Activated naive CD8-positive, alpha-beta T cell (primary cell): ENCODE results near the gene TNFRSF19.
"Not testable (repeated sequence)": the region's sequence is repeated elsewhere in the genome, so short reads cannot be mapped to it uniquely, and the experiment has no call there.

ENCODE experiments used
- H3K27ac Mint-ChIP-seq: one replicate; pipeline ENCODE4 v1.8.0; 2021; ENCODE audit warnings: mixed read lengths
- H3K27me3 Mint-ChIP-seq: one replicate; pipeline ENCODE4 v1.8.0; 2021; ENCODE audit warnings: mixed read lengths
- H3K36me3 Mint-ChIP-seq: one replicate; pipeline ENCODE4 v1.8.0; 2021; ENCODE audit warnings: mixed read lengths
- H3K4me1 Mint-ChIP-seq: one replicate; pipeline ENCODE4 v1.8.0; 2021; ENCODE audit warnings: low read depth, mixed read lengths
- H3K4me3 Mint-ChIP-seq: one replicate; pipeline ENCODE4 v1.8.0; 2021; ENCODE audit warnings: mild to moderate bottlenecking, mixed read lengths
- H3K9me3 Mint-ChIP-seq: one replicate; pipeline ENCODE4 v1.8.0; 2021; ENCODE audit warnings: low read depth, mixed read lengths

Gene TNFRSF19

DNA sequence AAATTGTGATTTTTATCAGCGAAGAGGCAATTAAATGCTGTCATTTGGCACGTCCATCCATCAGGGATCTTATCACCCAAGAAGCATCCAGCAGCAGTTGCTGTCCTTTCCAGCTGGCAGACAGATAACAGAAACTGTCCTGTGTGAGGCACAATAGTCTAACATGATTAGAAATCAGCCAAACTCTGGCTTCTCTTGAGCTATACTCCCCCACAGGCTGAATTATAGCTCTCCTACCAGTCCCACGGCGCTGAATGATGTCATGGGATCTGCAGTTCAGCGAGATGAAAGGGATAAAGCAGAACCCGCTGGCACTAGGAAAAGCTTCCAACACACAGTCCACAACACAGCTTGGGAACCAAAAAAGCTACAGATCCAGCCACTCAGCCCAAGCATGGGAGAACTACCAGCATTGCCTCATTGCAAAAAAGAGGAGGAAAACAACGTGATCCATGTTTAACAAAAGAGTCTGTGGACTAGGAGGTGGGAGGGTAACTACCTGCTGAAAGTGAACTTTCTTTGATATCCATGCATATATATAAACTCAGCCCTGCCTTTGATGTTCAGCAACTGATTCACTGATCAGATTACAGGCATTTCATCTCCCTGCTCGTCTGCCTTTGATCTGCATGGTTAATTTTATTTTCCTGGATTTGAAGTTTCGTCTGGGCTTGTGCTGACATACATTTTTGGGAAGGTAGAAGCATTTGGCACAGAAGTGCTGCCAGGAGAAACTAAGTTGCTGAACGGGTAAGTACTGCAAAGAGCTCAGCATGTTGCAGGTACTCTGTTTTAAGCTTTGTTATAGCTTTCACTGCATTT is at the start of gene TNFRSF19:
Gene TNFRSF19 (plus strand): TSS at position 314 of the 822 bp plus-strand sequence. CDS start 19,772 bp downstream, outside the sequence.
- no peak within 1 kb of the TSS for H3K27ac Mint-ChIP-seq
- peaks cover 50% of the 10 kb centered on the region for H3K27me3 Mint-ChIP-seq
- H3K36me3 Mint-ChIP-seq: no peaks in the 10 kb centered on the region
- H3K9me3 Mint-ChIP-seq: no peaks in the 10 kb centered on the region
- H3K4me3 Mint-ChIP-seq: no peak within 1 kb of the TSS
- H3K4me1 Mint-ChIP-seq: peaks cover 7% of the 10 kb centered on the region

GRCh38 chr13:23529926-23530325 is 40.3 kb upstream of the TNFRSF19 start:
- H3K27me3 Mint-ChIP-seq, H3K4me3 Mint-ChIP-seq, H3K9me3 Mint-ChIP-seq, H3K27ac Mint-ChIP-seq, H3K36me3 Mint-ChIP-seq, H3K4me1 Mint-ChIP-seq: not testable (repeated sequence)

DNA sequence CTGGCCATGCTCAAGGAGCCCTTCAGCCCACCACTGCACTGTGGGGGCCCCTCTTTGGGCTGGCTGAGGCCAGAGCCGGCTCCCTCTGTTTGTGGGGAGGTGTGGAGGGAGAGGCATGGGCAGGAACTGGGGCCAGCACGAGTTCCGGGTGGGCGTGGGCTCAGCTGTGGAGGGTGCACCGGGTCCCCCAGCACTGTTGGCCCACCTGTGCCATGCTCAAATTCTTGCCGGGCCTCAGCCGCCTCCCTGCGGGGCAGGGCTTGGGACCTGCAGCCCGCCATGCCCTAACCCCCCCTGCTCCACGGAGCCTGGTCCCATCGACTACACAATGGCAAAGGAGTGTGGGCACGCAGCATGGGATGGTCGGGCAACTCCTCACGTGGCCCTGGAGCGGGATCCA is 38.8 kb upstream of the TNFRSF19 start:
- no peaks in the 10 kb centered on the region for H3K4me1 Mint-ChIP-seq
- peaks cover 2% of the 10 kb centered on the region for H3K27me3 Mint-ChIP-seq

GRCh38 chr13:23534090-23534489 is 36.1 kb upstream of the TNFRSF19 start:
- no peak overlapping the region for H3K27ac Mint-ChIP-seq
- H3K4me3 Mint-ChIP-seq: no peak overlapping the region
- no peaks in the 10 kb centered on the region for H3K4me1 Mint-ChIP-seq
- H3K27me3 Mint-ChIP-seq: peaks cover 5% of the 10 kb centered on the region
- H3K36me3 Mint-ChIP-seq: no peaks in the 10 kb centered on the region
- H3K9me3 Mint-ChIP-seq: peaks cover 4% of the 10 kb centered on the region

More for the DNA sequence above, 38.8 kb upstream of the TNFRSF19 start:
- Mint-ChIP-seq H3K4me3 (no peak overlapping the region), H3K27ac (no peak overlapping the region), H3K36me3 (no peaks in the 10 kb centered on the region), H3K9me3 (no peaks in the 10 kb centered on the region)

GRCh38 chr13:23541221-23541824 is 28.9 kb upstream of the TNFRSF19 start:
- Mint-ChIP-seq H3K4me3 (no peak overlapping the region), H3K36me3 (no peaks in the 10 kb centered on the region), H3K27ac (no peak overlapping the region), H3K9me3 (peaks cover 4% of the 10 kb centered on the region), H3K4me1 (no peaks in the 10 kb centered on the region), H3K27me3 (peaks cover 18% of the 10 kb centered on the region)

GRCh38 chr13:23544668-23545067 is 25.5 kb upstream of the TNFRSF19 start:
- H3K4me3 Mint-ChIP-seq: no peak overlapping the region
- H3K27ac Mint-ChIP-seq: no peak overlapping the region
- H3K36me3 Mint-ChIP-seq: no peaks in the 10 kb centered on the region
- no peaks in the 10 kb centered on the region for H3K9me3 Mint-ChIP-seq
- no peaks in the 10 kb centered on the region for H3K4me1 Mint-ChIP-seq
- H3K27me3 Mint-ChIP-seq: peaks cover 26% of the 10 kb centered on the region

GRCh38 chr13:23547000-23547590 is 23.1 kb upstream of the TNFRSF19 start:
- no peaks in the 10 kb centered on the region for H3K9me3 Mint-ChIP-seq
- peaks cover 26% of the 10 kb centered on the region for H3K27me3 Mint-ChIP-seq
- no peak overlapping the region for H3K27ac Mint-ChIP-seq
- H3K4me1 Mint-ChIP-seq: no peaks in the 10 kb centered on the region
- H3K36me3 Mint-ChIP-seq: no peaks in the 10 kb centered on the region
- H3K4me3 Mint-ChIP-seq: no peak overlapping the region

- Mint-ChIP-seq H3K27me3 (peaks cover 24% of the 10 kb centered on the region), H3K4me3 (no peak overlapping the region), H3K27ac (no peak overlapping the region), H3K36me3 (no peaks in the 10 kb centered on the region), H3K9me3 (no peaks in the 10 kb centered on the region), H3K4me1 (no peaks in the 10 kb centered on the region)
Measured at GRCh38 chr13:23549724-23550123, 20.5 kb upstream of the TNFRSF19 start.

GRCh38 chr13:23550163-23550562 is 20.0 kb upstream of the TNFRSF19 start:
- no peak overlapping the region for H3K4me3 Mint-ChIP-seq
- no peaks in the 10 kb centered on the region for H3K9me3 Mint-ChIP-seq
- H3K36me3 Mint-ChIP-seq: no peaks in the 10 kb centered on the region
- H3K27ac Mint-ChIP-seq: no peak overlapping the region
- H3K4me1 Mint-ChIP-seq: no peaks in the 10 kb centered on the region
- H3K27me3 Mint-ChIP-seq: peaks cover 25% of the 10 kb centered on the region

DNA sequence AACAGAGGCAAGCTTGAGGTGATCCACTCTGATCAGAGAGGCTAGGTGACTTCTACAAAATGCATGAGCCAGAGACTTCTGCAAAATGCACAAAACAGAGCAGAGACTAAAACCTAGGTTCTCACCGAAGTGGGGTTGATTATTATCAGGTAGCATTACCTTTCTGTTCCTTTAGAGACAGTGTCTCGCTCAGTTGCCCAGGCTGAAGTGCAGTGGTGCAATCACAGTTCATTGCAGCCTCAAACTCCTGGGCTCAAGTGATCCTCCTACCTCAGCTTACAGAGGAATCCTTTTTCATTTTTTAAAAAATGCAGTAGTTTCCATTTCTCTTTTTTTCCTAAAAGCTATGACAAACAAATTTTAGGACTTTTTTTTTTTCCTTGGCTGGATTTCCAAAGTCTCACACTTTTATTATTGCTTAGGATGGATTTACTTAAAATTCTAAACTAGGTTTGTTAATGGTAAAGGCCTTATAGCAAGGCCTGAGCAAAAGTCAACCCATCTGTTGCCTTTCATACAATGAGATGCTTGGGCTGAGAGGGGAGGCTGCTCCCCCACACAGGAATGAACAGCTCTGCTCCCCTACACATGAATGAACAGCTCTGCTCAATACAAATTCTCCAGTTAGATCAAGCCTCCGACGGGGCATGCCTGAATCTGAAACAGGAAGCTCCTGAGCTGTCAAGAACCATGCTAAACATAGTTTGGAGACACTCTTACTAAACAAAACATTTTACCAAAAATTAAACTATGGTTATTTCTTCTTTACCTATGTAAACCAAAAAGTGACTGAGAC is 18.8 kb upstream of the TNFRSF19 start:
- Mint-ChIP-seq H3K9me3 (no peaks in the 10 kb centered on the region), H3K27ac (no peak overlapping the region), H3K4me3 (no peak overlapping the region), H3K4me1 (no peaks in the 10 kb centered on the region), H3K27me3 (peaks cover 25% of the 10 kb centered on the region), H3K36me3 (no peaks in the 10 kb centered on the region)

DNA sequence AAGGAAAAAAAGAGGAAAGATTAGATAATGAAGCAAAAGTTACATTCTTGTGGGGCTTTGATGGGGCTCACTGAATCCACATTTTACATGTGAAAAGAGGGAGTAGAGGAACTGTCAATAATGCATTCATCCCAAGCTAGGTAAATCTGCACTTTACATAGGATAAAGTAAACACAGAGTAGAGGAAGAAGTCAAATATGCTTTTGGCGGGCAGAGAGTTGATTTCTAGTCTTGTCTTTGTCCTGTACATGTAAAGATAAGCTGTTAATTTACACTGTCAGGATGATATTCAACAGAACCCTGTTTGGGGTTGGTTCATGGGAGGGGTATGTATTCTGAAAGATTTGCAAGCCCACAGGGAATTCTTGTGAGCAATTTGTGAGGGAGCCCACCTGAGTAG is 18.0 kb upstream of the TNFRSF19 start:
- H3K4me3 Mint-ChIP-seq: no peak overlapping the region
- H3K27me3 Mint-ChIP-seq: peaks cover 24% of the 10 kb centered on the region
- H3K4me1 Mint-ChIP-seq: no peaks in the 10 kb centered on the region
- no peaks in the 10 kb centered on the region for H3K9me3 Mint-ChIP-seq
- no peaks in the 10 kb centered on the region for H3K36me3 Mint-ChIP-seq
- H3K27ac Mint-ChIP-seq: no peak overlapping the region

DNA sequence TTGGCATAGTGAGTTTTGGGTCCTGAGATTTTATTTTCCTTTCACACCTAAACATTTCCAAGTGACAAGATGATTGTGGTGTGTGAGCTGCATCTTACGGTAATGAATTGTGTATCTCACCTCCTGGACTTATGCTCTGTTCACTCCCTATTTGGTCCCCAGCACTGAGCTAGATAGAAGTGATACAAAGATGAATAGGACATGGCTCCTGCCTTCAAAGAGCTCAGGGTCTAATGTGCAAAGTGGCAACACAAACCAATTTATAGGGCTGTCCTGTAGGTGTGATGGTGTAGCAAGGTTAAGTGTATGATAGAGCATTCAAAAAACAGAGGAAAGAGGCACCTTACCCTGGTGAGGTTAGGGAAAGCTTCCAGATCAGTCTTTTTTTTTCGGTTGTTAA is 17.6 kb upstream of the TNFRSF19 start:
- no peaks in the 10 kb centered on the region for H3K9me3 Mint-ChIP-seq
- no peak overlapping the region for H3K4me3 Mint-ChIP-seq
- H3K4me1 Mint-ChIP-seq: no peaks in the 10 kb centered on the region
- H3K27ac Mint-ChIP-seq: no peak overlapping the region
- H3K36me3 Mint-ChIP-seq: no peaks in the 10 kb centered on the region
- peaks cover 21% of the 10 kb centered on the region for H3K27me3 Mint-ChIP-seq

GRCh38 chr13:23554000-23554399 is 16.2 kb upstream of the TNFRSF19 start:
- Mint-ChIP-seq H3K9me3 (no peaks in the 10 kb centered on the region), H3K4me3 (no peak overlapping the region)

GRCh38 chr13:23557043-23557442 is 13.2 kb upstream of the TNFRSF19 start:
- peaks cover 14% of the 10 kb centered on the region for H3K27me3 Mint-ChIP-seq
- H3K36me3 Mint-ChIP-seq: no peaks in the 10 kb centered on the region
- no peaks in the 10 kb centered on the region for H3K9me3 Mint-ChIP-seq
- H3K27ac Mint-ChIP-seq: no peak overlapping the region
- no peaks in the 10 kb centered on the region for H3K4me1 Mint-ChIP-seq
- no peak overlapping the region for H3K4me3 Mint-ChIP-seq

More at GRCh38 chr13:23554000-23554399, 16.2 kb upstream of the TNFRSF19 start:
- H3K27me3 Mint-ChIP-seq: peaks cover 17% of the 10 kb centered on the region
- H3K27ac Mint-ChIP-seq: no peak overlapping the region
- no peaks in the 10 kb centered on the region for H3K4me1 Mint-ChIP-seq
- H3K36me3 Mint-ChIP-seq: no peaks in the 10 kb centered on the region

DNA sequence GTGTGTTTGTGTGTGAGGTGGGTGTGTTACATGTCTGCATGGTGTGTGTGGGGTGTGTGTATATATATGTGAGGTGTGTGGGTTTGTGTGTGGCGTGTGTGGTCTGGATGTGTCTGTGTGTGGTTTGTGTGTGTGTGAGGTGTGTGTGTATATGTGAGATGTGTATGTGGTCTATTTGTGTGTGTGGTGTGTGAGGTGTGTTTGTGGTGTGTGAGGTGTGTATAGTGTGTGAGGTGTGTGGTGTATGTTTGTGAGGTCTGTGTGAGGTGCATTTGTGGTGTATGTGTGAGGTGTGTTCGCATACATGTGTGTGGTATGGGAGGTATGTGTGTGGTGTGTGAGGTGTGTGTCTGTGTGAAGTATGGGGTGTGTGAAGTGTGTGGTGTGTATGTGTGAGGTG is 12.5 kb upstream of the TNFRSF19 start:
- H3K27me3 Mint-ChIP-seq: peaks cover 15% of the 10 kb centered on the region

More for the DNA sequence above, 12.5 kb upstream of the TNFRSF19 start:
- Mint-ChIP-seq H3K36me3 (no peaks in the 10 kb centered on the region), H3K4me3 (no peak overlapping the region), H3K4me1 (no peaks in the 10 kb centered on the region), H3K9me3 (no peaks in the 10 kb centered on the region), H3K27ac (no peak overlapping the region)
